ENCODE data around the gene GGA1.

DNA sequence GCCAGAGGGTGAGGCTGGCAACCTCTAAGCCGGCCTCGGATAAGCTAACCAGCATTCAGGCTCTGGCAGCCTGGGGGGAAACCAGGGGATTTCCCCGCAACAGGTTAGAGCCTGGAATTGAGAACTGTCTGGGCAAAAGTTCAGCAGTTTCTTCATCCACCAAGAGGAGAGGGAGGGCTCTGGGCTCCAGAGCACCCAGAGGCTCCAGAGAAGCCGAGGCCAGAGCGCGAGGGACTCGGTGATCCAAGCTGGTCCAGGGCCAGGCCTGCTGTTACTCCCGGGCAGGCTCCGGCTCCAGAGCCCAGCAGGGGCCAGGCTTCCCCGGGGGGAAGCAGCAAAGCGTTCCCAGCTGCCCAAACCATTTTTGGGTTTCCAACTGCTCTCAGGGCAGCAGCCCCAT, 17.5 kb downstream of the GGA1 start:
- no peak for TF ChIP-seq EZH2phosphoT487 (IDR thresholded peaks at IDR 0.05; ENCODE audit: low read depth)
- TF ChIP-seq, protein P1, sequence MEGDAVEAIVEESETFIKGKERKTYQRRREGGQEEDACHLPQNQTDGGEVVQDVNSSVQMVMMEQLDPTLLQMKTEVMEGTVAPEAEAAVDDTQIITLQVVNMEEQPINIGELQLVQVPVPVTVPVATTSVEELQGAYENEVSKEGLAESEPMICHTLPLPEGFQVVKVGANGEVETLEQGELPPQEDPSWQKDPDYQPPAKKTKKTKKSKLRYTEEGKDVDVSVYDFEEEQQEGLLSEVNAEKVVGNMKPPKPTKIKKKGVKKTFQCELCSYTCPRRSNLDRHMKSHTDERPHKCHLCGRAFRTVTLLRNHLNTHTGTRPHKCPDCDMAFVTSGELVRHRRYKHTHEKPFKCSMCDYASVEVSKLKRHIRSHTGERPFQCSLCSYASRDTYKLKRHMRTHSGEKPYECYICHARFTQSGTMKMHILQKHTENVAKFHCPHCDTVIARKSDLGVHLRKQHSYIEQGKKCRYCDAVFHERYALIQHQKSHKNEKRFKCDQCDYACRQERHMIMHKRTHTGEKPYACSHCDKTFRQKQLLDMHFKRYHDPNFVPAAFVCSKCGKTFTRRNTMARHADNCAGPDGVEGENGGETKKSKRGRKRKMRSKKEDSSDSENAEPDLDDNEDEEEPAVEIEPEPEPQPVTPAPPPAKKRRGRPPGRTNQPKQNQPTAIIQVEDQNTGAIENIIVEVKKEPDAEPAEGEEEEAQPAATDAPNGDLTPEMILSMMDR (IDR thresholded peaks at IDR 0.05; ENCODE audit: low read depth, low read length): no peak
